TTC549 (cell line): ENCODE data around the gene MFAP4.
"Not testable (repeated sequence)": the region's sequence is repeated elsewhere in the genome, so short reads cannot be mapped to it uniquely, and the experiment has no call there.

Experiments
- FAIRE-seq: peaks from 2 replicates; lab custom pipeline; 2012; peaks lifted over from hg19 to GRCh38; lab: Jason Lieb, UNC

Gene MFAP4

GRCh38 chr17:19369846-19370492 lies 17.0 kb downstream of the MFAP4 start:
- FAIRE-seq, result no peak

GRCh38 chr17:19369107-19369778 lies 17.7 kb downstream of the MFAP4 start:
- FAIRE-seq, result no peak

GRCh38 chr17:19368229-19368628 lies 18.8 kb downstream of the MFAP4 start:
- no peak for FAIRE-seq

GRCh38 chr17:19366637-19366972 lies 20.4 kb downstream of the MFAP4 start:
- no peak for FAIRE-seq

GRCh38 chr17:19365833-19366636 lies 21.0 kb downstream of the MFAP4 start:
- FAIRE-seq, result no peak

GRCh38 chr17:19365499-19365817 lies 21.5 kb downstream of the MFAP4 start:
- FAIRE-seq, result no peak

- FAIRE-seq, result no peak
Measured at GRCh38 chr17:19364699-19365498, 22.1 kb downstream of the MFAP4 start.

- no peak for FAIRE-seq
Measured at GRCh38 chr17:19363460-19364035, 23.4 kb downstream of the MFAP4 start.

- no peak for FAIRE-seq
Measured at GRCh38 chr17:19363114-19363438, 23.9 kb downstream of the MFAP4 start.

- FAIRE-seq, result no peak
Measured at GRCh38 chr17:19362277-19363113, 24.5 kb downstream of the MFAP4 start, which contains the start of gene B9D1. Gene B9D1, minus strand, starts transcription at chr17:19362723. Its CDS starts 154 bp downstream, at chr17:19362569.

GRCh38 chr17:19361944-19362276 lies 25.1 kb downstream of the MFAP4 start:
- FAIRE-seq, result no peak

GRCh38 chr17:19361326-19361725 lies 25.7 kb downstream of the MFAP4 start:
- FAIRE-seq, result no peak

GRCh38 chr17:19360772-19361171 lies 26.2 kb downstream of the MFAP4 start:
- FAIRE-seq, result no peak

- FAIRE-seq, result no peak
Measured at GRCh38 chr17:19359856-19360255, 27.1 kb downstream of the MFAP4 start.

- no peak for FAIRE-seq
Measured at GRCh38 chr17:19359151-19359550, 27.8 kb downstream of the MFAP4 start.

- no peak for FAIRE-seq
Measured at GRCh38 chr17:19357761-19358160, 29.2 kb downstream of the MFAP4 start.

- FAIRE-seq, result no peak
Measured at GRCh38 chr17:19357351-19357750, 29.6 kb downstream of the MFAP4 start.

- no peak for FAIRE-seq
Measured at GRCh38 chr17:19354748-19355147, 32.2 kb downstream of the MFAP4 start.

GRCh38 chr17:19353401-19353800 lies 33.6 kb downstream of the MFAP4 start:
- FAIRE-seq, result not testable (repeated sequence)

GRCh38 chr17:19348806-19349205 lies 38.2 kb downstream of the MFAP4 start:
- FAIRE-seq, result no peak

- FAIRE-seq, result no peak
Measured at GRCh38 chr17:19348081-19348650, 38.8 kb downstream of the MFAP4 start.
